ENCODE data around the gene HMGCL.

Gene HMGCL

DNA sequence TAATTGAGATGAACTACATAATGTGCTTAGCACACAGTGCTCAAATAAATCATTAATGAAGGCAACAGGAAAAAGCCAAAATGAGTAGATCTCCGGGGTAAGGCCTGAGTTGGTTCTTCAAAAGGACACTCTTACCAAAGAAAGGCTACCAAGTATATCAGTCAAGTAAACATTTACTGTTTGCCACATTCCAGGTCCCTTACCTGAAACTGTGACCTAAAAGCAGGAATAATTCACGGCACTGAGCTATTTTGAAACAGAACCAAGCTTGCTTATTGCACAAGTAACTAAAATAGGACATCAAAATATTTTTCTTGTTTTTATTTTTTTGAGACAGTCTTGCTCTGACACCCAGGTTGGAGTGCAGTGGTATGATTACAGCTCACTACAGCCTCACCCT, 49.0 kb downstream of the HMGCL start:
- no peak for DNase-seq (ENCODE audit: low spot score)

DNA sequence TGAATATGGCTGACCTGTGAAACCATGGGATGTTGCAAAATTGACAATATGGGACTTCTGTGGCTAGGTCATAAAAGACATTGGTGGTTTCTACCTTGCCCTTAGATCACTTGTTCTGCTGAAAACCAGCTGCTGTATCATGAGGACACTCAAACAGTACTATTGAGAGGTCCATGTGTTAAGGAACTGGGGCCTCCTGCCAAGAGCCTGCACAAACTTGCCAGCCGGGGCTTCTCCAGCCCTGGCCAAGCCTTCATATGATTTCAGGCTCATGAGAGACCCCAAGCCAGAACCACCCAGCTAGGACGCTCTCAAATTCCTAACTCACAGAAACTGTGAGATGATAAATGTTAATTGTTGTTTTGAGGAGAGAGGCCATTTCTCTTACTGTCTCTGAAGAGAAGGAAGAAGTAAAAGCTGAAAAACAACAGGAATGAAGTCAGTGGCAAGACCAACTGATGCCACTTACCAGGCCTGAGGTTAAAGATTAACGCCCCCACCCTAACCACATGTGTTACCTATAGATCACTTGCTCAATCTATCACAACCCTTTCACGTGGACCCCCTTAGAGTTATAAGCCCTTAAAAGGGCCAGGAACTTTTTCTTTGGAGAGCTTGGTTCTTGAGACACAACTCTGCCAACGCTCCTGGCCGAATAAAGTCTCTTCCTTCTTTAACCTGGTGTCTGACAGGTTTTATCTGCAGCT, 50.9 kb downstream of the HMGCL start:
- DNase-seq (ENCODE audit: low spot score): no peak

- DNase-seq (ENCODE audit: low spot score): no peak
These were observed 52.4 kb downstream of the HMGCL start for GRCh38 chr1:23772854-23773242.

DNA sequence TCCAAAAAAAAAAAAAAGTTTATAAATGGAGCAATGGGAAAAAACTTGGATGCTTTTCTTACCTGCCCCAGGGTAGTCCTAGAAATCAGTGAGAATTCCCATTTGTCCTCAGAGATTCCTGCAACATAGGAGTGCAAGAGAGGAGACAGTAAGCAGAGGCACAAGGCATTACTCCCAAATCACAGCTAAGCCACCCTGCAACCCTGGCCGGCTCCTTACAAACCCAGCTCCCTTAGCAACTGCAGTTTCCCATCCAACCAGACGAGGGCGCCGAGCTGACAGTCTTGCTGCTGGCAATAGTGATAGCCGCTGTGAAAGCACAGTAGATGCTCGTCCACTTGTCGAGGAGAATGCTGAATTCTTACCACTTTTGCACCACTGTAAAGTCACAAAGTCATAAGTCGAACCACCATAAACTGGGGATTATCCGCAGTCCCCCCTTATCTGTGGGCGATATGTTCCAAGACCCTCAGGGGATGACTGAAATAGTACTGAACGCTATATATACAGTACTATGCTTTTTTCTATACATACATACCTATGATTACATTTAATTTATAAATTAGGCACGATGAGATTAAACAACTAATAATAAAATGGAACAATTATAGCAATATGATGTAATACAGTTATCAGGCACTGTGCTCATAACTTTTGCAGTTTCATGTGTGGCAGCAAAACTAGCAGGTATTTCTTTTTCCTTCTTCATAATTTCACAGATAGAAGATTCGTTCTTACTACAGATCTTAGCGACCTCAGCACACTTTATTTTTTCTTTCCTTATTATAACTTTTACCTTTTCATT, 53.0 kb downstream of the HMGCL start:
- peak; percentile 81 for DNase-seq (ENCODE audit: low spot score)

DNA sequence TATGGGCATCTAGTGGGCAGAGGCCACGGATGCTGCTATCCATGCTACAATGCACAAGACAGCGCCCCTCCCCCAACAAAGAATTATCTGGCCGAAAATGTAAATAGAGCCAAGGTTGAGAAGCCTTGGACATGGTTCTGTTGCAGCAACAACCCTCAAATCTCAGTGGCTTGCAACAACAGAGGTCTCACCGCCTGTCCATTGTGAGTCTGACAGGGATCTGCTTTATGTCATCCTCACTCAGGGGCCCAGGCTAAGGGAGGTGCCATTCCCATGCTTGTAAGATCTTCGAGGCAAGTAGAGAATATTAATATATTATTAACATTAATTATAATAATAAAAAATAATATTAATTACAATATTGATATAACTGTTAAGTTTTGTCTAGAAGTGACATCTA, 56.5 kb downstream of the HMGCL start:
- no peak for DNase-seq (ENCODE audit: low spot score)

DNA sequence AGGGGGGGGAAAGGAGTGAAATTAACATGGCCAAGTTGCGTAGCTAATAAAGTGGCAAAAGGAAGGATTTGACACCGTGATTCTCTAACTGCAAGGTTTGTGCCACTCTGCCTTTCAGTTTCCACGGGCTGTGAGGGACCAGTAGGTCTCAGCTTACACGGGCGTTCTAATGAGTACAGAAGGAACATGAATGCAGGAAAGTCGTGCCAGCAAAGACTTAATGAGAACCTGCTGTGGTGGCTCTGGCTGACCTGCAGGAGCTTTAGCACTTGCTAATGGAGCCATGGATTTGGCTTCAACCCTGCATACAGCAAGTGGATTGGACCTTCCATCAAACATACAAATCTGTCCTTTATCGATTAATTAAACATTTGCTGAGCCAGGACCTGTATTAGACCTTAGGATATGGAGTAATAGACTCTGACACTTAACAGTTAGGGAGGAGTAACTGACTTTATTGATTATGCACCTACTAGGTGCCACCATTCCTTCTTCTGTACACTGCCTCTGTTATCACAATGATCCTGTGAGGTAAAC, 62.1 kb downstream of the HMGCL start:
- DNase-seq (ENCODE audit: low spot score): no peak

DNA sequence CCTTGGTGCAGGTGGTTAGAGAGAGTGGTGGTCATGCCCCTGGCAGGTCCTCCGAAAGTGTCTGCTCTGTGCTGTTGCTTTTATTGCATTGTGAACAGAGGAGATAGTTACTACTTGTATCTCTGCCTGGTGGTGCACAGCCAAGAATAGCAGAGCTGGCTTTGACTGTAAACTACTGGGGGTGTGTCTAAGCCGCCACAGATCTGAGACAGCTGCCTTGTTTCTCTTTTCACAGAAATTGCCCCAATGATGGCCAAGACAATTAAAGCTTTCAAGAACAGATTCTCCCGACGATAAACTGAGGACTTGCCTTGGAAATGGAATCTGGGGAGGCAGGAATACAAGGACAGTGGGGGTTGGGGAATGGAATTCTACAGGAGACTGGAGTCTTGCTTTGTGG, 66.0 kb downstream of the HMGCL start:
- no peak for DNase-seq (ENCODE audit: low spot score)

- no peak for DNase-seq (ENCODE audit: low spot score)
These were observed 67.4 kb downstream of the HMGCL start for GRCh38 chr1:23757812-23758211.

DNA sequence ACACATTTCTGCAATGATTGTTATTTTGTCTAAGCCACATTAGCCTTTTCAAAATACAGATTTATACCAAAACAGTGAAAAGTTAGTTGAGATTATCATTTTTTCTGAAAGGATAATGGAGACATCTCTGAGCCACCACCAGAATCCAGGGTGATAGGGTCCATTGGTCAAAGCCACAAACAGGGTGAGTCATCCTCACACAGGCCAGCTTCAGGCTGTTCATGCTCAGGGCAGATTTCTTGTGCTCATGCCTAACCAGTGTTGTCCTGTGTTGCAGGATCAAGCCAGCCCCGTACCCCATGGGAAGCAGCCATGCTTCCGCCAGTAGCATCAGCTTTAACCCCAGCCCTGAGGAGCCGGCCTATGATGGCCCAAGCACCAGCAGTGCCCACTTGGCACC, 68.6 kb downstream of the HMGCL start:
- DNase-seq (ENCODE audit: low spot score): no peak

GRCh38 chr1:23752909-23753308, 72.3 kb downstream of the HMGCL start:
- DNase-seq (ENCODE audit: low spot score): no peak

Measured in iPS-NIHi11 (cell line).